H1 (cell line): Measurements from ENCODE around the gene TMEM163. TPM values are rescaled to one million over a fixed set of nuclear protein-coding genes. Genes with fewer than 3 reads are reported as not detected.

Experiments used
- KDM4A ChIP-seq: IDR thresholded peaks from one replicate; pipeline ENCODE4 v1.7.1; 2012; ENCODE audit warnings: low read depth, mild to moderate bottlenecking, moderate library complexity, low read length, inconsistent platforms; ENCODE audit not compliant: severe bottlenecking
- PHF8 ChIP-seq: fragments of 200-600 bp; sonication (generic); conservative IDR thresholded peaks from 2 replicates; pipeline ENCODE4 v1.7.1; 2012; ENCODE audit warnings: low read depth, mild to moderate bottlenecking, inconsistent platforms, low read length, moderate library complexity
- polyA plus RNA-seq, 7 experiments: library from polyadenylated mRNA; depleted of rRNA in 3 of 7; stranded (reverse) in 5 of 7; unstranded in 2 of 7; fragments of >200 nt in 5 of 7; fragments of 200-250 nt in 2 of 7; gene quantifications; 1 replicate in 5 of 7; 2 replicates in 1 of 7; 4 replicates in 1 of 7; pipeline versions ENCODE4 v1.2.1 to v1.2.3, GENCODE V29; 2011 to 2013; ENCODE audit warnings: missing spikeins in 2 of 7, mixed read lengths in 2 of 7
- total RNA-seq: library from RNA; stranded (reverse); fragmentation: NEBNext Ultra II Directional; extraction: Animal tissue kit (Norgen Biotek cat#: 25700); gene quantifications from 2 replicates; pipeline ENCODE4 v1.2.1, GENCODE V29; 2021

Gene TMEM163
- total and polyA plus RNA-seq, 2 of the 8 experiments (the other 6 are each of a cell fraction or from before 2014, with no cell fraction given), result 2.8 to 3.2 TPM

GRCh38 chr2:134728163-134728562 is 9.4 kb upstream of the TMEM163 start (continued):
- TF ChIP-seq PHF8, result no peak
- no peak for TF ChIP-seq KDM4A
